ENCODE data around the gene KRTAP10-4.
"Not testable (repeated sequence)": the region's sequence is repeated elsewhere in the genome, so short reads cannot be mapped to it uniquely, and the experiment has no call there.

KRTAP10-4 gene

GRCh38 chr21:44548381-44548780, 25.1 kb upstream of the KRTAP10-4 start:
- no peak overlapping the region for H2AFZ ChIP-seq (ENCODE audit: low read depth, low read length)
- DNase-seq (no peak), ATAC-seq (ENCODE audit: insufficient read depth, low read depth) (no peak)
- TF ChIP-seq, protein P1, sequence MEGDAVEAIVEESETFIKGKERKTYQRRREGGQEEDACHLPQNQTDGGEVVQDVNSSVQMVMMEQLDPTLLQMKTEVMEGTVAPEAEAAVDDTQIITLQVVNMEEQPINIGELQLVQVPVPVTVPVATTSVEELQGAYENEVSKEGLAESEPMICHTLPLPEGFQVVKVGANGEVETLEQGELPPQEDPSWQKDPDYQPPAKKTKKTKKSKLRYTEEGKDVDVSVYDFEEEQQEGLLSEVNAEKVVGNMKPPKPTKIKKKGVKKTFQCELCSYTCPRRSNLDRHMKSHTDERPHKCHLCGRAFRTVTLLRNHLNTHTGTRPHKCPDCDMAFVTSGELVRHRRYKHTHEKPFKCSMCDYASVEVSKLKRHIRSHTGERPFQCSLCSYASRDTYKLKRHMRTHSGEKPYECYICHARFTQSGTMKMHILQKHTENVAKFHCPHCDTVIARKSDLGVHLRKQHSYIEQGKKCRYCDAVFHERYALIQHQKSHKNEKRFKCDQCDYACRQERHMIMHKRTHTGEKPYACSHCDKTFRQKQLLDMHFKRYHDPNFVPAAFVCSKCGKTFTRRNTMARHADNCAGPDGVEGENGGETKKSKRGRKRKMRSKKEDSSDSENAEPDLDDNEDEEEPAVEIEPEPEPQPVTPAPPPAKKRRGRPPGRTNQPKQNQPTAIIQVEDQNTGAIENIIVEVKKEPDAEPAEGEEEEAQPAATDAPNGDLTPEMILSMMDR (IDR thresholded peaks at IDR 0.05; ENCODE audit: borderline replicate concordance, extremely low read depth, low read length, poor library complexity, severe bottlenecking) = no peak
- TF ChIP-seq EZH2 (IDR thresholded peaks at IDR 0.05; ENCODE audit: borderline replicate concordance, low read depth, low read length, severe bottlenecking) = no peak
- no peak overlapping the region for H3K4me2 ChIP-seq (ENCODE audit: insufficient read depth, low read length)
- no peaks in the 10 kb centered on the region for H3K36me3 ChIP-seq (ENCODE audit: insufficient read depth, low read length)
- no peak overlapping the region for H3K27ac ChIP-seq (ENCODE audit: low read length)
- H3K9me3 ChIP-seq (ENCODE audit: insufficient read depth, low read length, severe bottlenecking) = no peaks in the 10 kb centered on the region
- H3K4me1 ChIP-seq (ENCODE audit: insufficient read depth, low read length) = no peaks in the 10 kb centered on the region
- no peaks in the 10 kb centered on the region for H3K79me2 ChIP-seq (ENCODE audit: insufficient read depth, low read length)
- no peak overlapping the region for H3K4me3 ChIP-seq (ENCODE audit: low read depth in 1 of 2, low read length in 2 of 2)
- peaks cover 3% of the 10 kb centered on the region for H3K27me3 ChIP-seq (ENCODE audit: insufficient read depth, low read length, poor library complexity)
- H3K9ac ChIP-seq (ENCODE audit: low read depth, low read length) = no peak overlapping the region
- 0 out of 2 replicates have a peak, but pooled peaks cover 3% of the 10 kb centered on the region for H4K20me1 ChIP-seq (ENCODE audit: insufficient read depth, low read length)

DNA sequence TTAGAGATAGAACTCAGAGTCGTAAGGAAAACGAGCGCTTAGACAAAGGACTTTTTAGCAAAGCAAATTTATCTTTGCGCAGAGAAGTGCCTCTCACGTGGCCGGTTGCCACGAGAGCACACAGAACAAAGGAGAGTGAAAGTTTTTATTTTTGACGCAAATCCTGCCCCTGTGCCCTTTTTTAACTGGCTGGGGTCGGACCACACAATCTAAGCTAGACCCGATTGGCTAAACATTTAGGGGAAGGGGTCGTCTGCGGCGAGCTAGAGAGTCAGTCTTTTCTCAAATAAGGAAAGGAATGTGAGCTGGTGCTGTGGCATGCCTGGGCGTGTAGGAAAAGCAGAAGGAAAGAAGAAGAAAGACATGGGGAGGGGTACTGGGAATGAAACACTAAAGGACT, 24.6 kb upstream of the KRTAP10-4 start:
- DNase-seq (no peak), ATAC-seq (ENCODE audit: insufficient read depth, low read depth) (no peak)
- H4K20me1 ChIP-seq (ENCODE audit: insufficient read depth, low read length) = 0 out of 2 replicates have a peak, but pooled peaks cover 3% of the 10 kb centered on the region
- no peak overlapping the region for H3K27ac ChIP-seq (ENCODE audit: low read length)
- H3K4me1 ChIP-seq (ENCODE audit: insufficient read depth, low read length) = no peaks in the 10 kb centered on the region
- H2AFZ ChIP-seq (ENCODE audit: low read depth, low read length) = no peak overlapping the region
- H3K9ac ChIP-seq (ENCODE audit: low read depth, low read length) = no peak overlapping the region
- H3K36me3 ChIP-seq (ENCODE audit: insufficient read depth, low read length) = no peaks in the 10 kb centered on the region
- H3K27me3 ChIP-seq (ENCODE audit: insufficient read depth, low read length, poor library complexity) = peaks cover 3% of the 10 kb centered on the region
- H3K9me3 ChIP-seq (ENCODE audit: insufficient read depth, low read length, severe bottlenecking) = no peaks in the 10 kb centered on the region
- H3K4me3 ChIP-seq (ENCODE audit: low read depth in 1 of 2, low read length in 2 of 2) = no peak overlapping the region
- TF ChIP-seq, protein P1 (IDR thresholded peaks at IDR 0.05; ENCODE audit: borderline replicate concordance, extremely low read depth, low read length, poor library complexity, severe bottlenecking) = no peak
- TF ChIP-seq EZH2 (IDR thresholded peaks at IDR 0.05; ENCODE audit: borderline replicate concordance, low read depth, low read length, severe bottlenecking) = no peak
- no peaks in the 10 kb centered on the region for H3K79me2 ChIP-seq (ENCODE audit: insufficient read depth, low read length)
- no peak overlapping the region for H3K4me2 ChIP-seq (ENCODE audit: insufficient read depth, low read length)

DNA sequence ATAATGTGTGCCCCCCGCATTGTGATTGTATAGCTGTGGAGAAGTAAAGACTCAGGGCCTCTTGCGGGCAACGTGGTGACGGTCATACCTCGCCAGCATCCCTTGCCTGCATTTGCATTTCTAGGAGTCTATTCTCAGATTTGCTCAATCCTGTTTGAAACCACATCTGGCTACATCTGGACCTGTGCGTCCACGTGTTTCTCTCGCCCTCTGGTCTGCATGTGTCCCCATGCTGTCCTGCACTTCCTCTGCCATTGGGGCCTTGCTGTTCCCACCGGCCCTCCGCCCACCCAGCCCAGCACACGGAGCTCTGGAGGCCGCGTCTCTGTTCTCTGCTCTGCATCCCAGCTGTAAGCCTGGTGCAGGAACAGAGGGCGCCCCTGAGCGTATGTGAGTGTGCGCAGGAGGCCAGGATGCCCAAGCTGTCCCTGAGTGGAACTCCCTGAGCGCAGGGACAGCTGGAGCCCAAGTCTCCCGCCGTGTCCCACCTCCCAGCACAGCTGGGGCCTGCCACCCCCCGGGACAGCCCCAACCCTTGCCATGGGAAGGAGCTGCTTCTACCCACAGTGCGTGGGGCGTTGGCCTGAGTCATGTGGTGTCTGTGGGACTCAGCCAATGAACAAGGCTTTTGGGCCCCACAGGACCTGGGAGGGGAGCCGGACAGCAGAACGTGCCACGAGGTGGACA, 23.9 kb upstream of the KRTAP10-4 start:
- Histone ChIP-seq H3K4me2 (ENCODE audit: insufficient read depth, low read length) (no peak overlapping the region), H3K4me3 (ENCODE audit: low read depth in 1 of 2, low read length in 2 of 2) (no peak overlapping the region), H4K20me1 (ENCODE audit: insufficient read depth, low read length) (0 out of 2 replicates have a peak, but pooled peaks cover 3% of the 10 kb centered on the region), H3K36me3 (ENCODE audit: insufficient read depth, low read length) (no peaks in the 10 kb centered on the region), H2AFZ (ENCODE audit: low read depth, low read length) (no peak overlapping the region), H3K27ac (ENCODE audit: low read length) (no peak overlapping the region), H3K79me2 (ENCODE audit: insufficient read depth, low read length) (no peaks in the 10 kb centered on the region), H3K4me1 (ENCODE audit: insufficient read depth, low read length) (no peaks in the 10 kb centered on the region), H3K27me3 (ENCODE audit: insufficient read depth, low read length, poor library complexity) (peaks cover 3% of the 10 kb centered on the region), H3K9me3 (ENCODE audit: insufficient read depth, low read length, severe bottlenecking) (no peaks in the 10 kb centered on the region), H3K9ac (ENCODE audit: low read depth, low read length) (no peak overlapping the region)
- no peak for DNase-seq
- ATAC-seq (ENCODE audit: insufficient read depth, low read depth) = no peak
- TF ChIP-seq, protein P1 (IDR thresholded peaks at IDR 0.05; ENCODE audit: borderline replicate concordance, extremely low read depth, low read length, poor library complexity, severe bottlenecking) = no peak
- no peak for TF ChIP-seq EZH2 (IDR thresholded peaks at IDR 0.05; ENCODE audit: borderline replicate concordance, low read depth, low read length, severe bottlenecking)

GRCh38 chr21:44550285-44550684, 23.2 kb upstream of the KRTAP10-4 start:
- not testable (repeated sequence) for ATAC-seq (ENCODE audit: insufficient read depth, low read depth); H3K36me3 ChIP-seq (ENCODE audit: insufficient read depth, low read length); H3K9me3 ChIP-seq (ENCODE audit: insufficient read depth, low read length, severe bottlenecking); H4K20me1 ChIP-seq (ENCODE audit: insufficient read depth, low read length); H3K27me3 ChIP-seq (ENCODE audit: insufficient read depth, low read length, poor library complexity); H3K27ac ChIP-seq (ENCODE audit: low read length); H3K4me3 ChIP-seq (ENCODE audit: low read depth in 1 of 2, low read length in 2 of 2); H3K4me2 ChIP-seq (ENCODE audit: insufficient read depth, low read length); DNase-seq; H3K79me2 ChIP-seq (ENCODE audit: insufficient read depth, low read length); H3K4me1 ChIP-seq (ENCODE audit: insufficient read depth, low read length); H3K9ac ChIP-seq (ENCODE audit: low read depth, low read length); H2AFZ ChIP-seq (ENCODE audit: low read depth, low read length)

Measured in DND-41 (cell line).